Superior temporal gyrus (tissue), 1 donor: Measurements from ENCODE around the gene CD300LB.
"Not testable (repeated sequence)": the region's sequence is repeated elsewhere in the genome, so short reads cannot be mapped to it uniquely, and the experiment has no call there.

Source experiments
- DNase-seq: peaks from one replicate; pipeline ENCODE4 v3.0.0-alpha.2; 2016; ENCODE audit errors: extremely low spot score

Gene CD300LB

GRCh38 chr17:74525781-74526288, 5.4 kb downstream of the CD300LB start:
- no peak for DNase-seq

GRCh38 chr17:74525465-74525725, 5.9 kb downstream of the CD300LB start:
- no peak for DNase-seq

DNA sequence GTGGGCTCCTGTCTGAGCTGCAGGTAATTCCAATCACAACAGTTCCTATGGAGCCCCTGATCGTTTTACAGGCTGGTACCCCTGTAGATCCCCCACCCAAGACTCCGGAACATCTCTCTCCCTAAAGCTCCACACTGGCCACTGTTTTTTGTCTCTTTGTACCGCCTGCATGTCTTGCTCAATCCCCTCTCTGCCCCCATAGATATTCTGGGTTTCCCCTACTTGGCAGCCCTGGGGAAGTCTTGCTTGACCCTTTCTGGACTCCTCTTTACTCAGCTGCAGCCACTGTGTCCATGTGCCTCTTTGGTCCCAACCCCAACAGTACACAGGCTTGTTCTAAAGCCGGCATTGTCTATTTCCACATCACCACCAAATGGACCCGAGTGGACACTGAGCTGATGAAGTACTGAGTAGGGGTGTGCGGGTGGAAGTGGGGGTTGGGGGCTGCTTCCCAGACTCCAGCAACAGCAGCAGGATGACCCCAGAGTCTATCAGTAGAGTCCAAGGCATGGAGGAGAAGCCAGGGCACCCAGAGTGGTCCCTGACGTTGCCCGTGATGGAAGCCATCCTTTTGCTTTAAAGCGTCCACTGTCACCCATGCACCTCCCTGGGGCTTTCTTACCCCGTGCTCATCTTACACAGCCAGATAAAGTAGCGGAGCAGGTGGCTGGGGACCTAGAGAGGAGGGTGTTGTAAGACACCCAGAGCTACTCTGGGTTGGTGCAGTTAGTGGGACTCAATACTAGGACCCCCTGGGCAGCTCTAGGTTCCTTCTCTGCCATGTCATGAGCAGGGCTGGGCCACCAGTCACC, 6.4 kb downstream of the CD300LB start:
- no peak for DNase-seq

- DNase-seq, result no peak
These were observed 8.0 kb downstream of the CD300LB start for GRCh38 chr17:74523308-74523707.

DNA sequence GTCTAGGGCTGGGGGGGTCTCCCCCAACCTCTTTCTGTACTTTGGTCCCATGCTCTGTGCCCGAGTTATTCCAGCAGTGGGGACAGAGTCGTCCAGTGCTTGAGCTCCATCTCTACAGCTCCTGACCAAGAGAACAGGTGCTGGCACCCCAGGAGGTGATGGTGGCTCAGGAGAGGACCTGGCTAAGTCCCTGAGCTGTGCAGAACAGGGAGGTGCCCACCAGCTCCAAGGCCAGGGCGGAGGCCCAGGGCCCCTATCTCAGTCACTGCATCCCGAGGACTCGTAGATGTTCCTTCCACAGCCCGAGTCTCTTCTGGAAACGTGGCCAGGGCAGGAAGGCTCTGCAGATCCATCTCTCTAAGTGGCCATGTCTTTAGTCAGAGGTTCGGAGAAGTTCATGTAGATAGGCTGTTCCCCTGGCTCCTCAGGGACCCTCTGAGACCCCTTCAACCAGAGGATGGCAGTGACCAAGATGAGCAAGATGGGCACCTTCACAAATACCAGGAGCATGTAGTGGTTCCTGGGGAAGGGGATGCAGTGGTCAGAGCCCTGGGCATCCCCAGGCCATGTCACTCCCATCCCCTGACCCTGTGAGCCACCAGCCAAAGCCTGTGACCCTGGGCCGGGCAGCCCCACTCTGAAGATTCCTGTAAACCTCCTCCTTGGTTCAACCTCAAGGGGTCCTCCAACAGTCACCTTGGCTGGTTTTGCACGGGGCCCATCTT, 8.7 kb downstream of the CD300LB start:
- no peak for DNase-seq

DNA sequence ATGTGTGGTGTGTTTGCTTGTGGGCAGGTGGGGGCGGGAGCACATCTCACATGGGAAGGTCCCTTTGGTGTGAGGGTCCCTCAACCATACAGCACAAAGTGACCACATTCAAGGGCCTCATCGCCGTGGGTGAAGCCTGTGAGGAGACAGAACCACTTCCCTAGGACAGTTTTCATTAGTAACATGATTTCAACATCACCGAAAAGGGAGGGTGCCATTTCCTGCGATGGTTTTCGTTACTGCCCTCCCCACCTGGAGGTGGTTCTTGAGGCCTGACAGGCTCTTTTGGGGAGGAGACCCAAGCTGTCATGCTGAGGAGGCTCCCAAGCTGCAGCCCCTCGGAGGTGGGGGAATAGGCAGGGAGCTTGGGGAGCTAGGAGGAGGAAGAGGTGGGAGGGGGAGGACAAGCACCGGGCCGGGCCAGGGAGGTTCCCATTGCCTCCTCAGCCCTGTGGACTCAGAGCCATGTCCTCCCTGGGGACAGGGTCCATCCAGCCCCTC, 9.5 kb downstream of the CD300LB start:
- no peak for DNase-seq

DNA sequence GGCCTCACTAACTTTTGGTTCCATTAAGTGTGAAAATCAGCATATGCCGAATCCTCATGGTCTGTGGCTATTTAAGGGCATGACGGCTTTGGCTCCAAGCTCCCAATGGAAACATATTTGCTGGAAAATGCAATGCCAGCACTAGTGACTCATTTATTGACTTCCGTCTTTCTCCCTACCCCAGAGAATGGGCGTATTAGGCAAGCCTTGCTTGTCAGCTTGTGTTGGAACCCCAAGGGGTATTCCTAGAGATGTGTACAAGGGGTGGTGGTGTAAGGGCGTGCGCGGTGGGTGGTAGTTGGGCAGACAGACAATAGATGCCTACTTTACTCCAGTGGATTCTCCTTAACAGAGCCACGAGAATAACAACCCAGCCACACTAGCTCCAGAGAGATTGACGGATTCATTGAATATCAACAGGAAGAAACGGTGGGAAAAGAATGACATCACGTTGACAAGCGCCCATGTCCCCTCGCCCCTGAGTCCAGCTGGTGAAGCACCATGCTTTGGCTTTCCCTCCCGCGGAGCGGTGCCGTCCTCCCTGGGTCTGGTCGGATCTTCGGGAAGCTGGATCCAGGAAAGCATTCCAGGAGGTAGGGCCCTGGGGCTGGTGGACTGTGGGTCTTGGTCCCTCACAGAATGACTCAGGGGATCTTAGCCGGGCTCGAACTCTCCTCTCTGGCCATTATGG, 10.3 kb downstream of the CD300LB start:
- no peak for DNase-seq

DNA sequence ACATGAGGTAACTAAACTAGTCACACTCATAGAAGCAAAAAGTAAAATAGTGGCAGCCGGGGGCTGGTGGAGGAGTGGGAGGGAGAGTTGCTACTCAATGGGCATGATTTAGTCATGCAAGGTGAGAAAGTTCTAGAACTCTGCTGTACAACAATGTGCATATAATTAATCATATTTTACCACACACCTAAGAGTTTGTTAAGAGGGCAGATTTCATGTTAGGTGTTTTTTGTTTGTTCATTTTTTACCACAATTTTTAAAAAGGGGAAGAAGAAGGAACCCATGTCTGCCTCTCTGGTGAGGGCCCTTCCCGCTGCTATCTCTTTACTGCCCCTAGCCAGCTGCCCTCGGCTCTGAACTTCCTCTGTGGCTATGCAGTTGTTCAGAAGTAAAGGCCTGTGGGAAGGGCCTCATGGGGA, 11.2 kb downstream of the CD300LB start:
- no peak for DNase-seq

GRCh38 chr17:74518413-74518981, 12.8 kb downstream of the CD300LB start:
- DNase-seq, result not testable (repeated sequence)

DNA sequence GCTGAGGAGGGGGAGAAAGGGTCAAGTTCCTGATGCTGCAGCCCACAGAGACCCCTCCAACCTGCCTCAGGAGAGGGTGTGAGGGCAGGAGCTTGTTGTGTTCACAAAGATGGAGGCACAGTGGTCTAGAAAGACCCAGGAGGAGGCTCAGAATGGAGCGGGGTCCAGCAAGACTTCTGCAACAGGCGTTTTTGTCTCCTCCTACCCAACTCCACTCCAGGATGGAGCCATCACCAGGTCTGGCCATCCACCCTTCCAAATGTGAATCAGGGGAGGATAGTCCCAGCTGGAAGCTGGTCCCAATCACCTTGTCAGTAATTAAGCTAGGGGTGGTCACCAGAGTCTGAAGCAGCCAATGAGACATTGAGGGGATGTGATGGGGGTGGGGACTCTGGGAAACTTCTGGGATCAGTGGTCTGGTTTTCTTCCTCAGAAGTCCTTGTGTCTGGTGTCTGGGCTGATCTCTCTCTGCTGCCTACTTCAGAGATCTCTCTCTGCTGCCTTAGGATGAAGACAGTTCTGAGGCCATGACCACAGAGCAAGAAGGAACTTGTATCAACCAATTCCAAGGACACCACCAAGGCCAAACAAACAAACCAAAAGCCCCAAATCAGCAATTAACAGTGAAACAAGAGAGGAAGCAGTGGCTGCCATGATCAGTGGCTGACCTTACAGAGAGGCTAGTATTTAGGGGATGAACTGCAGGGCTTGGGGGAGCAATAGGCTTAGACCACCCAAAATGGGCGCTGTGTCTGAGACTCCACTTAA, 14.5 kb downstream of the CD300LB start:
- no peak for DNase-seq

DNA sequence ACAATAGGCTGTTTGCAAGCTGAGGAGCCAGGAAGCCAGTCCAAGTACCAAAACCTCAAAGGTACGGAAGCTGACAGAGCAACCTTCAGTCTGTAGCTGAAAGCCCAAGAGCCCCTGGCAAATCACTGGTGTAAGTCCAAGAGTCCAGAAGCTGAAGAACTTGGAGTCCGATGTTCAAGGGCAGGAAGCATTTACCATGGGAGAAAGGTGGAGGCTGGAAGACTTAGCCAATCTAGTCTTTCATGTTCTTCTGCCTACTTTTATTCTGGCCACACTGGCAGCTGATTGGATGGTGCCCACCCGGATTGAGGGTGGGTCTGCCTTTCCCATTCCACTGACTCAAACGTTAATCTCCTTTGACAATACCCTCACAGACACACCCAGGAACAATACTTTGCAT, 15.3 kb downstream of the CD300LB start:
- no peak for DNase-seq

- no peak for DNase-seq
These were observed 16.5 kb downstream of the CD300LB start for GRCh38 chr17:74514632-74515334.

DNA sequence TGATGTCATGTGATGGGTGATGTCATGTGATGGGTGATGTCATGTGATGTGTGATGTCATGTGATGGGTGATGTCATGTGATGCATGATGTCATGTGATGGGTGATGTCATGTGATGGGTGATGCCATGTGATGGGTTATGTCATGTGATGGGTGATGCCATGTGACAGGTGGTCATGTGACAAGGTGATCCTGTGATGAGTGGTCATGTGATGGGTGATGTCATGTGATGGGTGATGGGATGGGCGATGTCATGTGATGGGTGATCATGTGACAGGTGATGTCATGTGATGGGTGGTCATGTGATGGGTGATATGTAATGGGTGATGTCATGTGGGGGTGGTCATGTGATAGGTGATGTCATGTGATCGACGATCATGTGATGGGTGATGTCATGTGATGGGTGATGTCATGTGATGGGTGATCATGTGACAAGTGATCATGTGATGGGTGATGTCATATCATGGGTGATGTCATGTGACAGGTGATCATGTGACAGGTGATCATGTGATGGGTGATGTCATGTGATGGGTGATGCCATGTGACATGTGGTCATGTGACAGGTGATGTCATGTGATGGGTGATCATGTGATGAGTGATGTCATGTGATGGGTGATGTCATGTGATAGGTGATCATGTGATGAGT, 17.2 kb downstream of the CD300LB start:
- DNase-seq, result no peak

GRCh38 chr17:74512624-74513091, 18.6 kb downstream of the CD300LB start:
- no peak for DNase-seq

DNA sequence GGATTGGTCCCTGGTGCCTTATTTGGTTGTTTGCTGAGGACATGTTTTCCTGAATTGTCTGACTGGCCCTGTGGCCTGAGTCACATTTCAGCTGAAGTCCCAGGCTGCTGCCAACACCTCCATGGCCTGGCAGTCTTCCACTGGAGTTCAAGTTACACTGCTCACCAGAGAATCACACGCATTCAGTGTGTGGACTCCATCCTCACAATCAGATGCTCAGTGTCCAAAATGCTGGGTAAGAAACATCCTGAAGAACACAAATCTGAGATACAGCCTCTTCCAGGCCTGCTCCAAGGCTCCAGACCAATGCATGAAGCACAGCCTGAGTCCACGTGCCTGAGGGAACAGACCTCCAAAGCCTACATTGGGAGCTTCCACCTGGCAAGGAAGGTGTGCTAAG, 19.2 kb downstream of the CD300LB start:
- no peak for DNase-seq

- no peak for DNase-seq
These were observed 23.1 kb downstream of the CD300LB start for GRCh38 chr17:74508156-74508555.

DNA sequence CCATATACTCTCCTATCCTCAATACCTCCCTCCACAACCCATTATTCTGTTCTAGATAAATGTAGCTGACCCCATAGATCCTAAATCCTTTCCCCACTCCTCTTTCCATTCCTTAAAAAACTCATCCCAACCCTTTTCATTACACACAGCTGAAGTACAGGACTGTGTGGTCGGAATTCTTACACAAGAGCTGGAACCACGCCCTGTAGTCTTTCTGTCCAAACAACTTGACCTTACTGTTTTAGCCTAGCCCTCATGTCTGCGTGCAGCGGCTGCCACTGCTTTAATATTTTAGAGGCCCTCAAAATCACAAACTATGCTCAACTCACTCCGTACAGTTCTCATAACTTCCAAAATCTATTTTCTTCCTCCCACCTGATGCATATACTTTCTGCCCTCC, 27.3 kb downstream of the CD300LB start:
- DNase-seq, result not testable (repeated sequence)

- DNase-seq, result no peak
These were observed 28.4 kb downstream of the CD300LB start for GRCh38 chr17:74502861-74503260.

GRCh38 chr17:74499992-74500391, 31.3 kb downstream of the CD300LB start:
- DNase-seq, result no peak

- no peak for DNase-seq
These were observed 33.8 kb downstream of the CD300LB start for GRCh38 chr17:74497471-74497870.
